PC-3 (cell line): ENCODE data around the gene GSTM4.

ENCODE experiments used
- CTCF ChIP-seq: fragments of 300-600 bp; sonication (generic); conservative IDR thresholded peaks from 2 replicates; pipeline ENCODE4 v1.5.1; 2017; ENCODE audit warnings: antibody characterized with exemption, low read depth, mild to moderate bottlenecking, low read length
- EZH2 ChIP-seq: fragments of 300-600 bp; sonication (generic); IDR thresholded peaks from one replicate; pipeline ENCODE4 v1.6.1; 2017; ENCODE audit warnings: antibody characterized with exemption, mild to moderate bottlenecking, low read length; ENCODE audit not compliant: unreplicated experiment
- EZH2phosphoT487 ChIP-seq: fragments of 300-600 bp; sonication (generic); IDR thresholded peaks from 2 replicates; pipeline ENCODE4 v1.6.1; 2018; ENCODE audit warnings: mild to moderate bottlenecking, antibody characterized with exemption, low read length, borderline replicate concordance

- no peak for TF ChIP-seq CTCF
- TF ChIP-seq EZH2 = no peak
- TF ChIP-seq EZH2phosphoT487 = no peak
Measured at GRCh38 chr1:109620401-109620791, 35.5 kb upstream of the GSTM4 start.
